ENCODE data around the gene SLC34A3.

Gene SLC34A3

GRCh38 chr9:137279741-137280473 lies 49.2 kb downstream of the SLC34A3 start:
- Mint-ChIP-seq H3K27me3 (ENCODE audit: low read depth) (peaks cover 13% of the 10 kb centered on the region), H3K4me1 (peaks cover 22% of the 10 kb centered on the region), H3K4me3 (peak overlapping the region in 1 of 3 experiments; percentile 10), H3K36me3 (ENCODE audit: low read depth) (peaks cover 4% of the 10 kb centered on the region), H3K27ac (no peak overlapping the region), H3K9me3 (no peaks in the 10 kb centered on the region)
- no peak for TF ChIP-seq CTCF (IDR thresholded peaks at IDR 0.05; ENCODE audit: unreplicated experiment in 3 of 3)

- H3K9me3 Mint-ChIP-seq, result no peaks in the 10 kb centered on the region
- no peak overlapping the region for H3K27ac Mint-ChIP-seq
- H3K27me3 Mint-ChIP-seq (ENCODE audit: low read depth), result peaks cover 13% of the 10 kb centered on the region
- no peak overlapping the region for H3K4me3 Mint-ChIP-seq
- peak; percentile 48 to 75 (median 51) for TF ChIP-seq CTCF (IDR thresholded peaks at IDR 0.05; ENCODE audit: unreplicated experiment in 3 of 3)
- peaks cover 4% of the 10 kb centered on the region for H3K36me3 Mint-ChIP-seq (ENCODE audit: low read depth)
- peaks cover 15% of the 10 kb centered on the region for H3K4me1 Mint-ChIP-seq
These were observed 50.0 kb downstream of the SLC34A3 start for GRCh38 chr9:137280474-137281344.

GRCh38 chr9:137281345-137282116 lies 50.8 kb downstream of the SLC34A3 start:
- H3K27me3 Mint-ChIP-seq (ENCODE audit: low read depth), result peaks cover 13% of the 10 kb centered on the region
- H3K27ac Mint-ChIP-seq, result no peak overlapping the region
- H3K4me3 Mint-ChIP-seq, result peak overlapping the region; percentile 52 to 66 (median 54)
- H3K36me3 Mint-ChIP-seq (ENCODE audit: low read depth), result peaks cover 4% of the 10 kb centered on the region
- no peak for TF ChIP-seq CTCF (IDR thresholded peaks at IDR 0.05; ENCODE audit: unreplicated experiment in 3 of 3)
- H3K9me3 Mint-ChIP-seq, result no peaks in the 10 kb centered on the region
- peaks cover 13% of the 10 kb centered on the region for H3K4me1 Mint-ChIP-seq
